Neural cell (in vitro differentiated cells): ENCODE measurements around the gene SLC6A4. TPM values are rescaled to one million over a fixed set of nuclear protein-coding genes. Genes with fewer than 3 reads are reported as not detected.

Source experiments
- H2AFZ ChIP-seq: fragments of 200-600, 300-800 bp; sonication (generic), shearing (Covaris generic); 2 replicates; pipeline ENCODE4 v1.6.0; 2014; ENCODE audit warnings: low read depth, mild to moderate bottlenecking, antibody characterized with exemption, low read length, moderate library complexity
- H3F3A ChIP-seq: fragments of 200-600 bp; shearing (Covaris generic); 2 replicates; pipeline ENCODE4 v1.6.1; 2016; ENCODE audit warnings: mild to moderate bottlenecking, moderate library complexity, mixed read lengths, antibody characterized with exemption, low read length; ENCODE audit not compliant: insufficient read depth, poor library complexity, severe bottlenecking
- H3K27ac ChIP-seq: fragments of 200-600, 300-800 bp; sonication (generic), shearing (Covaris generic); 2 replicates; pipeline ENCODE4 v1.5.1; 2014; ENCODE audit warnings: mild to moderate bottlenecking, low read length, moderate library complexity
- H3K27me3 ChIP-seq: fragments of 300-800, 200-600 bp; sonication (generic), shearing (Covaris generic); 2 replicates; pipeline ENCODE4 v1.6.0; 2014; ENCODE audit warnings: mild to moderate bottlenecking, low read depth, low read length, moderate library complexity; ENCODE audit not compliant: insufficient read depth
- H3K36me3 ChIP-seq: fragments of 300-800, 200-600 bp; sonication (generic), shearing (Covaris generic); 2 replicates; pipeline ENCODE4 v1.5.1; 2014; ENCODE audit warnings: mild to moderate bottlenecking, antibody characterized with exemption, low read length, moderate library complexity; ENCODE audit not compliant: insufficient read depth
- H3K4me2 ChIP-seq: fragments of 300-800, 200-600 bp; sonication (generic), shearing (Covaris generic); 2 replicates; pipeline ENCODE4 v1.6.0; 2014; ENCODE audit warnings: mild to moderate bottlenecking, low read length
- H3K4me3 ChIP-seq: fragments of 300-800, 200-600 bp; sonication (generic), shearing (Covaris generic); 2 replicates; pipeline ENCODE4 v1.5.1; 2014; ENCODE audit warnings: mild to moderate bottlenecking, low read length, moderate library complexity
- H3K79me2 ChIP-seq: fragments of 200-600 bp; shearing (Covaris generic); replicated peaks from 2 replicates; pipeline ENCODE4 v1.6.0; 2014; ENCODE audit warnings: mild to moderate bottlenecking, low read length, moderate library complexity; ENCODE audit not compliant: insufficient read depth
- H3K9ac ChIP-seq: fragments of 300-800, 200-600 bp; sonication (generic), shearing (Covaris generic); 2 replicates; pipeline ENCODE4 v1.6.1; 2016; ENCODE audit warnings: mild to moderate bottlenecking, low read length, mixed read lengths
- H3K9me2 ChIP-seq: fragments of 200-600 bp; shearing (Covaris generic); 2 replicates; pipeline ENCODE4 v1.6.1; 2016; ENCODE audit warnings: mild to moderate bottlenecking, low read length, mixed read lengths; ENCODE audit not compliant: insufficient read depth
- H3K9me3 ChIP-seq: fragments of 200-600, 300-800 bp; sonication (generic), shearing (Covaris generic); 2 replicates; pipeline ENCODE4 v1.6.1; 2016; ENCODE audit warnings: mild to moderate bottlenecking, mixed run types, low read length, moderate library complexity, mixed read lengths
- H4K20me1 ChIP-seq: fragments of 200-600 bp; shearing (Covaris generic); 2 replicates; pipeline ENCODE4 v1.6.1; 2016; ENCODE audit warnings: mild to moderate bottlenecking, mixed run types; ENCODE audit not compliant: insufficient read depth
- CTCF ChIP-seq: fragments of 450-650 bp; IDR thresholded peaks from 2 replicates; pipeline ENCODE4 v1.5.1; 2014; ENCODE audit warnings: antibody characterized with exemption, mild to moderate bottlenecking, moderate library complexity; ENCODE audit not compliant: poor library complexity, severe bottlenecking
- EP300 ChIP-seq: fragments of 450-650 bp; conservative IDR thresholded peaks from 2 replicates; pipeline ENCODE4 v1.6.1; 2014; ENCODE audit warnings: antibody characterized with exemption, mild to moderate bottlenecking, moderate library complexity; ENCODE audit not compliant: poor library complexity, severe bottlenecking
- EZH2 ChIP-seq: fragments of 200-600, 300-800 bp; shearing (Covaris generic), sonication (generic); IDR thresholded peaks from 2 replicates; pipeline ENCODE4 v1.6.1; 2014; ENCODE audit warnings: antibody characterized with exemption, low read length, borderline replicate concordance, mild to moderate bottlenecking; ENCODE audit not compliant: insufficient read depth, poor library complexity, severe bottlenecking
- MXI1 ChIP-seq: fragments of 450-650 bp; conservative IDR thresholded peaks from 2 replicates; pipeline ENCODE4 v1.6.1; 2014; ENCODE audit warnings: antibody characterized with exemption, mild to moderate bottlenecking; ENCODE audit not compliant: poor library complexity, severe bottlenecking
- POLR2AphosphoS5 ChIP-seq: IDR thresholded peaks from 2 replicates; pipeline ENCODE4 v1.6.1; 2012
- RAD21 ChIP-seq: fragments of 450-650 bp; conservative IDR thresholded peaks from 2 replicates; pipeline ENCODE4 v1.6.1; 2014; ENCODE audit warnings: antibody characterized with exemption, mild to moderate bottlenecking, moderate library complexity
- REST ChIP-seq: IDR thresholded peaks from 2 replicates; pipeline ENCODE4 v1.6.1; 2012; ENCODE audit warnings: borderline replicate concordance
- SMC3 ChIP-seq: fragments of 450-650 bp; conservative IDR thresholded peaks from 2 replicates; pipeline ENCODE4 v1.6.1; 2014; ENCODE audit warnings: antibody characterized with exemption, mild to moderate bottlenecking, moderate library complexity; ENCODE audit not compliant: poor library complexity
- TAF1 ChIP-seq: IDR thresholded peaks from 2 replicates; pipeline ENCODE4 v1.6.1; 2012; ENCODE audit warnings: low read depth
- polyA plus RNA-seq: library from polyadenylated mRNA; depleted of rRNA; stranded (reverse); fragments of >200 nt; gene quantifications from 2 replicates; pipeline ENCODE4 v1.2.3, GENCODE V29; 2014

The SLC6A4 gene
- polyA plus RNA-seq, 1 donor from 2014 or later: 1.1 TPM

GRCh38 chr17:30224419-30224960 lies 11.0 kb downstream of the SLC6A4 start (continued):
- no peak for TF ChIP-seq EZH2
- TF ChIP-seq TAF1: no peak
- TF ChIP-seq POLR2AphosphoS5: no peak
- no peak for TF ChIP-seq EP300

GRCh38 chr17:30222721-30223175 lies 12.7 kb downstream of the SLC6A4 start:
- no peaks in the 10 kb centered on the region for H3F3A ChIP-seq
- H3K27ac ChIP-seq: no peak overlapping the region
- H3K79me2 ChIP-seq: no peaks in the 10 kb centered on the region
- no peaks in the 10 kb centered on the region for H3K27me3 ChIP-seq
- H3K9me2 ChIP-seq: no peaks in the 10 kb centered on the region
- no peak overlapping the region for H3K9ac ChIP-seq
- no peaks in the 10 kb centered on the region for H3K9me3 ChIP-seq
- no peaks in the 10 kb centered on the region for H3K36me3 ChIP-seq
- TF ChIP-seq RAD21 (no peak), EP300 (no peak), EZH2 (no peak), SMC3 (no peak), POLR2AphosphoS5 (no peak), CTCF (no peak), TAF1 (no peak), REST (no peak), MXI1 (no peak)
- no peaks in the 10 kb centered on the region for H4K20me1 ChIP-seq
- H3K4me3 ChIP-seq: no peak overlapping the region
- no peak overlapping the region for H2AFZ ChIP-seq
- no peak overlapping the region for H3K4me2 ChIP-seq

DNA sequence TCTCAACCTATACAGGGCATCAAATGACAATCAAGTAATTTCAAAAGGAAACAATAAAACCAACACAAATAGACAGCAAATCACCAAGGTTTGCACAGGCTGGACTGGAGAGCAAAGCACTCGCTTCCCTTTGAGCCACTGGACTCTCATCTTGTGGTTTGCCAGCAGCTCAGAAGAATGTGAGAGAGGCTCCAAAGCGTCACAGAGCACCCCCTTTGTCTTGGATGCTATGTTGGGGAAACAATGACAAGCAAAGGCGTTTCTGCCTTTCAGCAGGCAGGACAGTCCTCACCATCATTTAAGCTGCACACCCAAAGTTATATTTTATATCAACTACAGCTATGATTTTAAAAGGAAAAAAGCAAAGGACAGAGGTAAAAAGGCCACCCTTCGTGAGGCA lies 13.2 kb downstream of the SLC6A4 start:
- Histone ChIP-seq H3K79me2 (no peaks in the 10 kb centered on the region), H3K4me2 (no peak overlapping the region)
- TF ChIP-seq EZH2 (no peak), SMC3 (no peak), CTCF (no peak), TAF1 (no peak), REST (no peak), RAD21 (no peak), POLR2AphosphoS5 (no peak), MXI1 (no peak), EP300 (no peak)

More for the DNA sequence above, 13.2 kb downstream of the SLC6A4 start:
- no peak overlapping the region for H3K4me3 ChIP-seq
- H2AFZ ChIP-seq: no peak overlapping the region
- no peaks in the 10 kb centered on the region for H3K36me3 ChIP-seq
- H4K20me1 ChIP-seq: no peaks in the 10 kb centered on the region
- no peaks in the 10 kb centered on the region for H3F3A ChIP-seq
- no peak overlapping the region for H3K9ac ChIP-seq
- no peaks in the 10 kb centered on the region for H3K9me3 ChIP-seq
- H3K9me2 ChIP-seq: no peaks in the 10 kb centered on the region
- H3K27me3 ChIP-seq: no peaks in the 10 kb centered on the region
- no peak overlapping the region for H3K27ac ChIP-seq
